ENCODE data around the gene KCTD19.
A peak's percentile ranks its signal among the peaks of the same experiment; 100 is the strongest.

KCTD19 gene

GRCh38 chr16:67268136-67268579 is 58.4 kb downstream of the KCTD19 start:
- Histone ChIP-seq H3K4me3 (no peak overlapping the region), H3K27ac (no peak overlapping the region)

GRCh38 chr16:67265834-67266233 is 60.7 kb downstream of the KCTD19 start:
- no peak overlapping the region for H3K27ac ChIP-seq
- no peak overlapping the region for H3K4me3 ChIP-seq

- no peak overlapping the region for H3K27ac ChIP-seq
Measured at GRCh38 chr16:67264866-67265265, 61.7 kb downstream of the KCTD19 start.

GRCh38 chr16:67264277-67264676 is 62.3 kb downstream of the KCTD19 start:
- Histone ChIP-seq H3K27ac (no peak overlapping the region), H3K4me3 (no peak overlapping the region)

More at GRCh38 chr16:67264866-67265265, 61.7 kb downstream of the KCTD19 start:
- H3K4me3 ChIP-seq, result no peak overlapping the region

GRCh38 chr16:67263201-67263600 is 63.3 kb downstream of the KCTD19 start:
- Histone ChIP-seq H3K4me3 (no peak overlapping the region), H3K27ac (no peak overlapping the region)

- H3K27ac ChIP-seq, result no peak overlapping the region
- no peak overlapping the region for H3K4me3 ChIP-seq
Measured at GRCh38 chr16:67260426-67261063, 66.0 kb downstream of the KCTD19 start.

- H3K4me3 ChIP-seq, result no peak overlapping the region
- H3K27ac ChIP-seq, result no peak overlapping the region
Measured at GRCh38 chr16:67259705-67260104, 66.8 kb downstream of the KCTD19 start.

- Histone ChIP-seq H3K4me3 (no peak overlapping the region), H3K27ac (no peak overlapping the region)
Measured at GRCh38 chr16:67258161-67258835, 68.2 kb downstream of the KCTD19 start.

- no peak overlapping the region for H3K27ac ChIP-seq
- H3K4me3 ChIP-seq, result no peak overlapping the region
Measured at GRCh38 chr16:67257486-67258160, 68.9 kb downstream of the KCTD19 start.

GRCh38 chr16:67256701-67257230 is 69.8 kb downstream of the KCTD19 start:
- Histone ChIP-seq H3K27ac (no peak overlapping the region), H3K4me3 (no peak overlapping the region)

- Histone ChIP-seq H3K4me3 (no peak overlapping the region), H3K27ac (no peak overlapping the region)
Measured at GRCh38 chr16:67255553-67256221, 70.9 kb downstream of the KCTD19 start.

GRCh38 chr16:67254801-67255552 is 71.6 kb downstream of the KCTD19 start:
- H3K27ac ChIP-seq, result no peak overlapping the region
- H3K4me3 ChIP-seq, result no peak overlapping the region

- Histone ChIP-seq H3K27ac (no peak overlapping the region), H3K4me3 (no peak overlapping the region)
Measured at GRCh38 chr16:67252609-67253497, 73.7 kb downstream of the KCTD19 start.

- no peak overlapping the region for H3K27ac ChIP-seq
- H3K4me3 ChIP-seq, result no peak overlapping the region
Measured at GRCh38 chr16:67250045-67250327, 76.6 kb downstream of the KCTD19 start.

GRCh38 chr16:67249178-67250044 is 77.1 kb downstream of the KCTD19 start:
- H3K27ac ChIP-seq, result peak overlapping the region in 1 of 21 experiments; percentile 38

GRCh38 chr16:67248401-67249177 is 78.0 kb downstream of the KCTD19 start, which contains the start of gene SLC9A5:
SLC9A5 (plus strand) TSS chr16:67248979; CDS start chr16:67249015, 36 bp downstream.
- H3K4me3 ChIP-seq, result peak within 1 kb of the TSS; percentile 43 to 95 (median 63)
- H3K27ac ChIP-seq, result peak within 1 kb of the TSS in 8 of 21 experiments; percentile 7 to 87 (median 36)

More at GRCh38 chr16:67249178-67250044, 77.1 kb downstream of the KCTD19 start:
- H3K4me3 ChIP-seq, result peak overlapping the region; percentile 35 to 55 (median 45)

GRCh38 chr16:67248073-67248400 is 78.5 kb downstream of the KCTD19 start:
- H3K27ac ChIP-seq, result peak overlapping the region in 6 of 21 experiments; percentile 23 to 83 (median 36)

More at GRCh38 chr16:67248073-67248400, 78.5 kb downstream of the KCTD19 start:
- peak overlapping the region; percentile 43 to 95 (median 60) for H3K4me3 ChIP-seq
